Keratinocyte (primary cell): Measurements from ENCODE around the gene STAG3.

Source experiments
- EZH2 ChIP-seq: IDR thresholded peaks from one replicate; pipeline ENCODE4 v1.6.1; 2012; ENCODE audit warnings: inconsistent platforms, mild to moderate bottlenecking, low read length, moderate library complexity
- TF ChIP-seq, protein P1 (sequence below), 3 experiments: IDR thresholded peaks in 1 of 3; conservative IDR thresholded peaks in 1 of 3; optimal IDR thresholded peaks in 1 of 3; 2 replicates in 2 of 3; 3 replicates in 1 of 3; pipeline versions ENCODE3 to v1.5.1; 2011; ENCODE audit warnings: low read length in 3 of 3, mild to moderate bottlenecking in 3 of 3, moderate library complexity in 2 of 3, control low read depth in 1 of 3, inconsistent platforms in 1 of 3; ENCODE audit not compliant: insufficient read depth in 2 of 3; ENCODE audit errors: extremely low read depth in 1 of 3

DNA sequence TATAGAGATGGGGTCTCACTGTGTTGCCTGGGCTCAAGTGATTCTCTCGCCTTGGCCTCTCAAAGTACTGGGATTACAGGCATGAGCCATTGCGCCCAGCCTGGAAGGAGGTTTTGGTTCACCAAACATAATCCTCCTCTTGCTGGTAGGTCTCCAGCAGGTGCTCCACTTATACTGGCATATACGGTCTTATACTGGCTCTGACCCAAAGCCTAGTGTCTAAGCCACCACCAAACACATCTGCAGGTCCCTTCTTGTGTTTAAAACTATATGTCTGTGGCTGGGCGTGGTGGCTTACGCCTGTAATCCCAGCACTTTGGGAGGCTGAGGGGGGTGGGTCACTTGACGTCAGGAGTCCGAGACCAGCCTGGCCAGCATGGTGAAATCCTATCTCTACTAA lies 45.6 kb upstream of the STAG3 start:
- TF ChIP-seq, protein P1, sequence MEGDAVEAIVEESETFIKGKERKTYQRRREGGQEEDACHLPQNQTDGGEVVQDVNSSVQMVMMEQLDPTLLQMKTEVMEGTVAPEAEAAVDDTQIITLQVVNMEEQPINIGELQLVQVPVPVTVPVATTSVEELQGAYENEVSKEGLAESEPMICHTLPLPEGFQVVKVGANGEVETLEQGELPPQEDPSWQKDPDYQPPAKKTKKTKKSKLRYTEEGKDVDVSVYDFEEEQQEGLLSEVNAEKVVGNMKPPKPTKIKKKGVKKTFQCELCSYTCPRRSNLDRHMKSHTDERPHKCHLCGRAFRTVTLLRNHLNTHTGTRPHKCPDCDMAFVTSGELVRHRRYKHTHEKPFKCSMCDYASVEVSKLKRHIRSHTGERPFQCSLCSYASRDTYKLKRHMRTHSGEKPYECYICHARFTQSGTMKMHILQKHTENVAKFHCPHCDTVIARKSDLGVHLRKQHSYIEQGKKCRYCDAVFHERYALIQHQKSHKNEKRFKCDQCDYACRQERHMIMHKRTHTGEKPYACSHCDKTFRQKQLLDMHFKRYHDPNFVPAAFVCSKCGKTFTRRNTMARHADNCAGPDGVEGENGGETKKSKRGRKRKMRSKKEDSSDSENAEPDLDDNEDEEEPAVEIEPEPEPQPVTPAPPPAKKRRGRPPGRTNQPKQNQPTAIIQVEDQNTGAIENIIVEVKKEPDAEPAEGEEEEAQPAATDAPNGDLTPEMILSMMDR (optimal IDR thresholded peaks at IDR 0.05 in 1 of 3, IDR thresholded peaks at IDR 0.05 in 1 of 3, conservative IDR thresholded peaks at IDR 0.05 in 1 of 3; ENCODE audit: extremely low read depth in 1 of 3, insufficient read depth in 2 of 3, low read length in 3 of 3): no peak
- no peak for TF ChIP-seq EZH2
